ENCODE results near the gene CCER1. TPM values are rescaled to one million over a fixed set of nuclear protein-coding genes. Genes with fewer than 3 reads are reported as not detected.

Gene CCER1, protein sequence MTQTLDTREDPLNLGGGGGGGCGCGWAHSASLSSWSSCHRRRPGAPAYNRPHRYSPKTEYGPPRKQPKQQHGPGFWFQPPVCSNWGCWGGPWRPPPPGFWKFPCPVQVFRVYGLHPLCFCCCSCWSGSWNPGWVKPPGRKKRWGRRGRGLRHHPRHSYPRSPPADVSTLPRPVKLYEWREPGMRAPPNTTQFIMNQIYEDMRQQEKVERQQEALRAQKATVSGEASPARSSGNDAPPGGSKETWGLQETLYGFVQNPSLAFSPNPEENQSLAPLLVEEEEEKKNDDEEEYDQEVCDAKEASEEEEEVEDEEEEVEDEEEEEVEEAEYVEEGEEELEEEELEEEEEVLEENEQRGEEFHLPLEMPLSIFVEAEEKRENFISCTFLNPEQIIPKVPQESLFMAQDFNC
- not detected in 2 replicates for total RNA-seq

DNA sequence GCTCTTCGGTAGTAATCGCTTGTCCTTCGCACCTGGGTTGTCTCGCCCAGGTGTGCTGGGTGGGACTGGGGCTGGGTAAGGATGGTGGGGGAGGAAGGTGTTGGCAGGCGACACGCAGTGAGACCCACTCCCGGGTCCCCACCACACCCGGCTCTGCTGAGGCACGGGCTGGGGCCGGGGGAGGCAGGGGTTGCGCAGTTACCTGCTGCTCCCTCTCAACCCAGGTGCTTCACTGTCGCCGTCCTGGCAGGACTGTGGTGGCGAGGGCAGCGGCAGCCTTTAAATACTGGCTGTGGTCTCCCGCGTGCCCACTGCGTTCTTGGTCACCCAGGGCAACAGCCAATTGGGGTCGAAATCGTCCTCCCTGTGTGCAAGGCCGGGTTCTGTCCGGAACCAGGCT lies at the start of gene CCER1:
CCER1 (minus strand) TSS at position 256 of the 400 bp plus-strand sequence. CDS start 434 bp downstream, outside the sequence.

Other genes with a start within 250 kb of the CCER1 start
- 0.15 TPM in 1 of 2 replicates, not detected in the other for gene EPYC, start 49.8 kb upstream of the CCER1 start, total RNA-seq
- gene KERA, start 102.8 kb upstream of the CCER1 start, total RNA-seq = not detected in 2 replicates
- 202 and 375 TPM in 2 replicates for gene LUM, start 156.3 kb upstream of the CCER1 start, total RNA-seq
- gene DCN, start 227.6 kb upstream of the CCER1 start, total RNA-seq = 863 and 1,986 TPM in 2 replicates